Erythroblast (primary cell): Measurements from ENCODE around the gene PAPSS2.
"Not testable (repeated sequence)": the region's sequence is repeated elsewhere in the genome, so short reads cannot be mapped to it uniquely, and the experiment has no call there.

Experiments
- DNase-seq, 2 experiments: peaks; one replicate each; lab custom pipeline; 2025; lab: John Stamatoyannopoulos, UW
- GATA1 ChIP-seq: IDR thresholded peaks from 2 replicates; pipeline ENCODE4 v1.6.1; 2011; ENCODE audit warnings: low read depth, mild to moderate bottlenecking, control low read depth, low read length, moderate library complexity
- POLR2A ChIP-seq: IDR thresholded peaks from 2 replicates; pipeline ENCODE4 v1.6.1; 2011; ENCODE audit warnings: mild to moderate bottlenecking, low read length

The PAPSS2 gene

GRCh38 chr10:87744606-87745005 is 84.9 kb downstream of the PAPSS2 start:
- TF ChIP-seq POLR2A = no peak
- no peak for TF ChIP-seq GATA1
- DNase-seq = no peak

GRCh38 chr10:87746911-87747310 is 87.2 kb downstream of the PAPSS2 start:
- no peak for DNase-seq
- TF ChIP-seq GATA1 (no peak), POLR2A (no peak)

- not testable (repeated sequence) for DNase-seq
These were observed 88.6 kb downstream of the PAPSS2 start for GRCh38 chr10:87748244-87748643.

GRCh38 chr10:87750001-87750671 is 90.5 kb downstream of the PAPSS2 start:
- no peak for TF ChIP-seq POLR2A
- DNase-seq = peak in 1 of 2 experiments; percentile 12

GRCh38 chr10:87750817-87751216 is 91.1 kb downstream of the PAPSS2 start:
- TF ChIP-seq POLR2A (no peak), GATA1 (no peak)
- no peak for DNase-seq

GRCh38 chr10:87751274-87751673 is 91.6 kb downstream of the PAPSS2 start:
- no peak for DNase-seq
- TF ChIP-seq POLR2A = no peak
- TF ChIP-seq GATA1 = no peak

- TF ChIP-seq POLR2A (no peak), GATA1 (no peak)
- no peak for DNase-seq
These were observed 92.9 kb downstream of the PAPSS2 start for GRCh38 chr10:87752566-87752965.

- TF ChIP-seq POLR2A = no peak
- no peak for TF ChIP-seq GATA1
- DNase-seq = no peak
These were observed 94.6 kb downstream of the PAPSS2 start for GRCh38 chr10:87753995-87754866.

GRCh38 chr10:87757685-87758084 is 98.0 kb downstream of the PAPSS2 start:
- DNase-seq = peak; percentile 28 to 48

GRCh38 chr10:87759551-87759950 is 99.9 kb downstream of the PAPSS2 start:
- no peak for DNase-seq
- TF ChIP-seq GATA1 (no peak), POLR2A (no peak)

More at GRCh38 chr10:87757685-87758084, 98.0 kb downstream of the PAPSS2 start:
- no peak for TF ChIP-seq POLR2A
- TF ChIP-seq GATA1 = no peak

GRCh38 chr10:87760195-87760905 is 100.7 kb downstream of the PAPSS2 start:
- DNase-seq = peak in 1 of 2 experiments; percentile 8
- TF ChIP-seq POLR2A = no peak
- no peak for TF ChIP-seq GATA1

GRCh38 chr10:87761153-87761552 is 101.5 kb downstream of the PAPSS2 start:
- TF ChIP-seq GATA1 (no peak), POLR2A (no peak)
- DNase-seq = no peak

- TF ChIP-seq POLR2A = no peak
- TF ChIP-seq GATA1 = no peak
- DNase-seq = peak; percentile 30 to 76
These were observed 102.2 kb downstream of the PAPSS2 start for GRCh38 chr10:87761892-87762291.

- TF ChIP-seq GATA1 (no peak), POLR2A (no peak)
- peak in 1 of 2 experiments; percentile 31 for DNase-seq
These were observed 103.6 kb downstream of the PAPSS2 start for GRCh38 chr10:87763086-87763861.
